NOMO-1 (cell line): ENCODE data around the gene NID2.

Source experiments
- DNase-seq, 2 experiments: peaks; one replicate each; lab custom pipeline; 2025; ENCODE audit not compliant: unreplicated experiment in 2 of 2; lab: John Stamatoyannopoulos, UW

NID2 gene

DNA sequence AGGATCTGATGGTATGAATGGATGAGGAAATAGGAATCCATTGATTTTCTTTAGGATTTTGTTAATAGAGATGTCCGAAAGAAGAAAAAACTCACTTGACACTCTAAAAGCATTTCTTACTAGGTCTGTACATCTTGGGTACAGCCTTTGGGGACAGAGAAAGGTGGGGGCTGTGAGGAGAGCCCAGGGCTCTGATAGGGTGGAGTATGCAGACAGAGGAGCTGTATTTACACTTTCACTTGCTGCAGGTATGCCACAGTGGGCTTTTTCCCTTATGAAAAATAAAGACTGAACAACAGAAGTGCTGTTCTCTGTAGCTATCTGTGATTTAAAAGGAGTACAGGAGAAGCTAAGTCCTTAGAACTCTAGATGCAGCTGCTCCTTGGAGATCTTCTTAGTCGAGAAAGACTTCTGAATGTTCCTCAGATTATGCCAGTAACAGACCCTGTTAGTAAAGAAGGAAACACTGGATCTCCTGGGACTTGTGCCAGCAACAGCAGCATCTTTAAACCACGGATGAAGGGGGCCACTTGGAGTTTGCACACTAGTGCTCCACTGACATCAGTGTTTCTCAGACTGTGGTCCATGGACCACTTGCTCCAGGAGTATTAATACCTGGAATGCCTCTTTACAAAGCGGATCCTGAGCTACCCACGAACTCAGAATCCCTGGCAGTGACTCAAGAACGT, 98.9 kb downstream of the NID2 start:
- no peak for DNase-seq

- no peak for DNase-seq
These were observed 101.3 kb downstream of the NID2 start for GRCh38 chr14:51967521-51967920.

GRCh38 chr14:51963286-51963685, 105.6 kb downstream of the NID2 start:
- no peak for DNase-seq

DNA sequence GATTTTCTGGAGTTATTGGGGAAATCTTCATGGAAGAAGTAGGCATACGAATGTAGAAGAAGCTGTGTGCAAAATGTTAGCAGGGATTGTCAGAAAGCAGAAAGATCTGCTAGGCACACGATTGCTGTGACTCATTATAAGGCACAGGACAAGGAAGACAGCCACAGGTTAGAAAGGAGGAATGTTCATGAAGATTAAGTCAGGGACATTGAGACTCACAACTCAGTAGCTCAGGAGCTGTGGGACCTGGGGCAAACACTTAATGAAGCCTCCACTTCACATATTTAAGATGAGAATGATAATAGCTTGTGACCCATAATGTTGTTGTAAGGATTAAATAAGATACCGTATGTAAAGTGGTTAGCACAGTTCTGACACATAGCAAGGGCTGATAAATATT, 106.1 kb downstream of the NID2 start:
- DNase-seq: no peak

DNA sequence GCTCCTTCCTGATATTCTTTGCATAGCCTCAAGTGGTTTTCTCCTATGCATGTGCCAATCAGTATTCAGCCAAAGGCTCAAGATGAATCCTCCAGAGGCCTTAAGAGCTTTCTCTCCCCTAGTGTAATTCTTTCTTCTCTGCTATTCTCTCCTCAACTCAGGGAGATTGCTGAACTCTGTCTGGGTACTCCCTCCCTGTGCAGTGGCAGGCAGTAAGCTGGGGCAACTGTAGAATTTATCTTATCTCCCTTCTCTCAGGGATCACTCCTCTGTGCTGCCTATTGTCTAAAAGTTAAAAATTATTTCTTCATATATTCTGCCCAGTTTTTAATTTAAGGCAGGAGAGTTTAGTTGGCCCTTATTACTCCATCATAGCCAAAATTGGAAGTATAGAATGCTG, 108.0 kb downstream of the NID2 start:
- no peak for DNase-seq

DNA sequence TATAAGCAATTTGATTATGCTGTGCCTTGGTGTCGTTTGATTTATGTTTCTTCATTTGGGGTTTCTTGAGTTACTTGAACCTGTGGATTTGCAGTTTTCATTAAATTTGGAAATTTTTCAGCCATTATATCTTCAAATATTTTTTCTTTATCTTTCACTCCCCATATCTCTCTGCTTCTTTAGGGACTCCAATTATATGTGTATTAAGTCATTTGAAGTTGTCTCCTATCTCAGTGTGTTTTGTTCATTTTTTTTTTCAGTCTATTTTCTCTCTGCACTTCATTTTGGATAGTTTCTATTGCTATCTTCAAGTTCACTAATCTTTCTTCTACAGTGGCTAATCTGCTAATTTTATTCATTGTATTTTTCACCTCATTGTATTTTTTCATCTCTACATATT, 108.9 kb downstream of the NID2 start:
- DNase-seq: no peak

GRCh38 chr14:51957950-51958349, 110.9 kb downstream of the NID2 start:
- DNase-seq: no peak
